ENCODE results near the gene SGMS2.
"Not testable (repeated sequence)": the region's sequence is repeated elsewhere in the genome, so short reads cannot be mapped to it uniquely, and the experiment has no call there.

Gene SGMS2

DNA sequence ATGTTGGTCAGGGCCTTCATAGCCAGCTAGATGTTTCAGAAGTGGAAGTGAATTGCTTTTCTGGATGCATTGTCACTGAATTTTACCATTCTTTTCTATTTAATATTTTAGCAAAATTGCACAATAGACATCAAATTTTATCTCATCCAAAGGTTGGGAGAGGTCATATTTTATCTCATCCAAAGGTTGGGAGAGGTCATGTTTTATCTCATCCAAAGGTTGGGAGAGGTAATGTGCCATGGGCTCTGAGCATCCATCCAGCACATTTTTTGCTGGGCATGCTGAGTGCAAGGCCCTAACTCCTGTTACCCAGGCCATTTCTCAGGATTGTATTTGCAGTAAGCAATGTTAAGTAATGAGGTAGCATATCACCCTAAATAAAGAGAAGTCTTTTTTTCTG lies 91.9 kb downstream of the SGMS2 start:
- DNase-seq = no peak

DNA sequence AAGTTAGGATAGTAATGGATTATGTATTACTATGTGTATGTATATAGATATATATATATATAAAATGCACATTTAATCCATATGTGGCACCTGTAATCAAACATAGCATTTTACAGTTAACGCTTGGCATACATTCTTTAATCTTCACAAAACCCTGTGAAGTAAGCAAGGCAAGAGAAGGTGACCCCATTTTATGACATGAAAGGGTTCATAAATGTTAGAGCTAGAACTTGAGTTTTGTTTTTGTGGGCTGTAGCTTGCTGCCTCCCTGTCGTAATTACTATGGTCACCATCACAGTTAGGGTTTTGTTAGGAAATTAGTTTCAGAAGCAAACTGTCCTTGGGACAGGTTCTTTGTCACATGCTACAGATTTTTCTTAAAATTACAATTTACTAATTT lies 92.8 kb downstream of the SGMS2 start:
- DNase-seq = no peak

DNA sequence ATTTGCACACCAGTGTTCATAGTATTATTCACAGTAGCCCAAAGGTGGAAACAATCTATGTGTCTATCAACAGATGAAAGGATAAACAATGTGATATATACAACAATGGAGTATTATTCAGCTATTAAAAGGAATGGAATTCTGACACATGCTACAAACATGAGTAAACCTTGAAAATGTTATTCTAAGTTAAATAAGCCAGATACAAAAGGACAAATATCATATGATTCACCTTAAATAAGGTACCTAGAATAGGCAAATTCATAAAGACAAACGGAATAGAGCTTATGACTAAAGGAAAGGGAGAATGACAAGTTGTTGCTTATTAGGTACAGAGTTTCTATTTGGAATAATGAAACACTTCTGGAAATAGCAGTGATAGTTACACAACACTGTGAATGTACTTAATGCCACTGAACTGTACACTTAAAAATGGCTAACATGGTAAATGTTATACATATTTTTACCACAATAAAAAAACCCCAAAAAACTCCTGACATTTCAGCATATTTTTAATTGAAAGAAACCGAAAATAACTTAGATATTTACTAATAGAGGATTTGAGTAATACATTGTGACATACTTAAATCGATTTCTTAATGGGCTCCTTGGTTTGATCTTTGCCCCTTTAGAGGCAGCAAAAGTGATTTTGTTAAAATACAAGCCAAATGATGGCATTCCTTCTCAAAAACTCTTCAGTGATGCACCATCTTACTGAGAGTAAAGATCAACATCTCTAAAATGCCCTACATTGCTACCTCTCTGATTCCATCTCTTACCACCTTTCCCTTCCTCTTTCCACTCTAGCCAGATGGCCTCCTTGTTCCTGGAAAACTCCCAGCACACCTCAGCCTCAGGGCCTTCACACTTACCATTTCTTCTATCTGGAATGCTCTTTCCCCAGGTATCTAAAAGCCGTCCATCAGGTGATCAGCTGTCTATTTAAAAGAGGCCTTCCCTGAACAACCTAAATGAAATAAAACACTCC lies 98.0 kb downstream of the SGMS2 start:
- no peak for DNase-seq

DNA sequence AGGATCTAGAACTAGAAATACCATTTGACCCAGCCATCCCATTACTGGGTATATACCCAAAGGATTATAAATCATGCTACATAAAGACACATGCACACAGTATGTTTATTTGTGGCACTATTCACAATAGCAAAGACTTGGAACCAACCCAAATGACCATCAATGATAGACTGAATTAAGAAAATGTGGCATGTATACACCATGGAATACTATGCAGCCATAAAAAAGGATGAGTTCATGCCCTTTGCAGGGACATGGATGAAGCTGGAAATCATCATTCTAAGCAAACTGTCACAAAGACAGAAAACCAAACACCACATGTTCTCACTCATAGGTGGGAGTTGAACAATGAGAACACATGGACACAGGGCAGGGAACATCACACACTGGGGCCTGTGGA lies 101.0 kb downstream of the SGMS2 start:
- not testable (repeated sequence) for DNase-seq

DNA sequence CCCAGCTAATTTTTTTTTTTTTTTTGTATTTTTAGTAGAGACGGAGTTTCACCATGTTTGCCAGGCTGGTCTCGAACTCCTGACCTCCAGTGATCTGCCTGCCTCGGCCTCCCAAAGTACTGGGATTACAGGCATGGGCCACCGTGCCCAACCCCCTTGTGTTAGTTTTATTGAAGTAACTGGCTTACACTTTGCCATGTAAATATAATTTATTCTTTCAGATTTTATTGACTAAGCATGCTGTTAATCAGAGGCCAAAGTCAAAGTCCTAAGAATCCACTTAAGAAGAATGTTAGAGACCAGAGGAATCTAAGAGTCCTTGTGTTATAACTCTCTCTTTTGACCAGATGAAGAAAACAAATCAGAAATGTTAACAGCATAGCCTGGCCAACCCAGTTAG lies 102.1 kb downstream of the SGMS2 start:
- not testable (repeated sequence) for DNase-seq

DNA sequence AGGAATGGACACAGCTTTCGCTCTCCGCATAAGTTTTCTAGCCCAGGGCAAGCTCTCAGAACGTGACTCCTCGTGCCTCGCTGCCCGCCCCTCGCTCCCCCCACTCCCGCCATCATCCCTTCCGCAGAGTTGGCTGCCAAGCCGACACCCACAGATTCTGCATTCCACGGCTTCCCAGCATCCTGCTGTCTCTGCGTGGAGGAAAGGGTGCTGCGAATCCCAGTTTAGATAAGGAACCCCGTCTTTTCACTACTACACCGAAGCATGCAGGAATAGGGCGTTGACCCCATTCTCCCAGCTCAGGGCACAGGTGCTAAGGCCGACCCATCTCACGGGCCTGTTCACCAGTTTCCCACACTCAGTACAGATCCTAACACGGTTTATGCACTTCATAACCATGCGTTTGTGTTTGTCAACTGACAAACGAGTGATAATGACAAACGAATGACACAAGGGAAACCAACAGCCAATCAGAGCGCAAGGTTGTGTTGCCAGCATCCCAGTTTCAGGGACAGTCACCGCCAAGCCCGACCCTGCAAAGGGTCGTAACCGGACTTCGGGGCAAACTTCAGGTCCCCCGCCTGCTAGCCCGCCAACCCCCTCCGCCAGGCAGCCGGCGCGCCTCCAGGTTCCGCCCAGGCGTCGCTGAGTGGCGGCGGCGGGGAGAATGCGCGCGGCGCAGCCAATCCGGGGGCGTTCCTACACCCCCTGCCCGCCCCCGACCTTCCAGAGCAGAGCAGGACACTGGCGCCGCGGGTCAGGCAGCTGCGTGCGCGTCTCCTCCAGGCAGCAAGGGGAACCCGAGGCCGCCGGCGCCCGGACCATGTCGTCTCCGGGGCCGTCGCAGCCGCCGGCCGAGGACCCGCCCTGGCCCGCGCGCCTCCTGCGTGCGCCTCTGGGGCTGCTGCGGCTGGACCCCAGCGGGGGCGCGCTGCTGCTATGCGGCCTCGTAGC lies 106.4 kb downstream of the SGMS2 start, which contains the start of gene CYP2U1:
TSS of gene CYP2U1 (plus strand) at position 729 of the 954 bp plus-strand sequence. CDS start at position 824, 95 bp downstream.
- DNase-seq = peak; percentile 87

DNA sequence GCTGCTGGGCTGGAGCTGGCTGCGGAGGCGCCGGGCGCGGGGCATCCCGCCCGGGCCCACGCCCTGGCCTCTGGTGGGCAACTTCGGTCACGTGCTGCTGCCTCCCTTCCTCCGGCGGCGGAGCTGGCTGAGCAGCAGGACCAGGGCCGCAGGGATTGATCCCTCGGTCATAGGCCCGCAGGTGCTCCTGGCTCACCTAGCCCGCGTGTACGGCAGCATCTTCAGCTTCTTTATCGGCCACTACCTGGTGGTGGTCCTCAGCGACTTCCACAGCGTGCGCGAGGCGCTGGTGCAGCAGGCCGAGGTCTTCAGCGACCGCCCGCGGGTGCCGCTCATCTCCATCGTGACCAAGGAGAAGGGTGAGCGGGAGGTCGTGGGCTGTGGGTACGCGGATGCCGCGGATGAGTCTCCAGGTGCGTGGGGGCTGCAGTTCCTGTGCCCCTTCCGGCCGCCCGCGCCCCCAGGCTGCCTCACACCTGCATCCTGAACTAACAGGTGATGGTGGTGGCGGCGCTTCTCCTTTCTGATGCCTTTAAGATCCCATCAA lies 107.1 kb downstream of the SGMS2 start:
- DNase-seq = peak; percentile 48

DNA sequence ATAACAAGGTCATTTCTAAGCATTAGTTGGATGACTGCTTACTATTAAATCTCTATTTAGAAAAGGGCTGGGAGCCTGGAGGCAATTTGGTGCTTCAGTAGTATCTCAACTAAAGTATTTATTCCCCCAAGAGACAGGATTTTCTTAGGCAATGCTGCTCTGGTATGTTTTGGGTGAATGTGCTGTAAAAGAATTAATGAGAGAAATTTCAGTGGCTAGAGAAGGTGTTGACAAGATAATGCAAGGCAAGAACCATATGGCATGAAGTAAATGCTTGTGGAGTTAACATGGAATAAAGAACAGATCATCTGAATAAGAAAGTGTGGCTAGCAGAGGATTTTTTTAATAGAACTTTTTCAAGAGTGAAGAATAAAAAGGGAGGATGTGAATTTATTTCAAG lies 110.5 kb downstream of the SGMS2 start:
- no peak for DNase-seq

DNA sequence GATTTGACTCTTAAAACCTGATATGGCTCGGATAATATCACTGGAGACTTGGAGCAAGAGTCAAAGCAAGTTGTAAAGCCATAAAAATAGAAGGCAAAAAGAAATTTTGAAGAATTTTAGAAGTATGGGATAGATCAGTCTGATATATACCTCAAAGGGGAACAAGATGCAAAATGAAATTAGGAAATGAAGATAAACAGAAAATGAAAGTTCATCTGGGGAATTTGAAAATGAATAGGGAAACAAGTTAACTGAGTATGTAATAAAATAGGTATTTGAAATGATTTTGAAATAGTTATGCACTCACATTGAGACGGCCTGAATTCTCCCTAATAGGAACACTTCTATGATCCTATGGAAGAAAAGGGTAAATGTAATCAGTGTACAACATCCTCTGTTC lies 112.3 kb downstream of the SGMS2 start:
- no peak for DNase-seq

DNA sequence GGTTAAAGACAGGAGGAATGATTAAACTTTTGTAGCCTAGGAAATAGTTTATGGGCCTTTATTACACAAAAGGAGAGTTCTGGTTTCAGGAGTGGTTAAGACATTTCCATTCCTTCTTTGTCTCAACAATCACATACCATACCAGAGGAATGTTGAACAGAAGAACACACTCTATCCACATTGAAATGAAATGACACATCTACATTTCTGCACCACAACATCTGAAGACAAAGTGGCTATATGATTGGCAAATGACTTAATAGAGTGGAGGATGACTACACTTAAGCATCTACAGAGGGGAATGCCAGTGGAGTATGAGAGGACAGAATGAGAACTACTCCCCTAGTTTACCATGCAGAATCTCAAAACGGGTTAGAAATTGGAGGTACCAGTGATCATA lies 114.6 kb downstream of the SGMS2 start:
- DNase-seq = no peak

DNA sequence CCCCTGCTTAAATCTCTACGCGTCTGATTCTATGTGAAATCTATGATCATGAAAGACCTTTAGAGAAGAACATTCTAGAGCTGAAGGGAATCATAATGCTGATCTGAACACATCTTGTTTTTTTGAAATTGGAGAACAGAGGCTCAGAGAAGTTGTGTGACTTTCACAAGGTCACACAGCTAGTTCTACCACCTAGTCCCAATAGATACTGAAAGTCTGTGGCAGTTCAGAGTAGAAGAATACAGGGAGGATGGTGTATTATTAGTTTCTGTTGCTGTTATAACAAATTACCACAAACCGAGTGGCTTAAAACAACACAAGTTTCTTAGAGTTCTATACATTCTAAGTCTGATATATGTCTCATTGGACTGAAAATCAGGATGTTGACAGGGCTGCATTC lies 121.1 kb downstream of the SGMS2 start:
- DNase-seq = no peak

DNA sequence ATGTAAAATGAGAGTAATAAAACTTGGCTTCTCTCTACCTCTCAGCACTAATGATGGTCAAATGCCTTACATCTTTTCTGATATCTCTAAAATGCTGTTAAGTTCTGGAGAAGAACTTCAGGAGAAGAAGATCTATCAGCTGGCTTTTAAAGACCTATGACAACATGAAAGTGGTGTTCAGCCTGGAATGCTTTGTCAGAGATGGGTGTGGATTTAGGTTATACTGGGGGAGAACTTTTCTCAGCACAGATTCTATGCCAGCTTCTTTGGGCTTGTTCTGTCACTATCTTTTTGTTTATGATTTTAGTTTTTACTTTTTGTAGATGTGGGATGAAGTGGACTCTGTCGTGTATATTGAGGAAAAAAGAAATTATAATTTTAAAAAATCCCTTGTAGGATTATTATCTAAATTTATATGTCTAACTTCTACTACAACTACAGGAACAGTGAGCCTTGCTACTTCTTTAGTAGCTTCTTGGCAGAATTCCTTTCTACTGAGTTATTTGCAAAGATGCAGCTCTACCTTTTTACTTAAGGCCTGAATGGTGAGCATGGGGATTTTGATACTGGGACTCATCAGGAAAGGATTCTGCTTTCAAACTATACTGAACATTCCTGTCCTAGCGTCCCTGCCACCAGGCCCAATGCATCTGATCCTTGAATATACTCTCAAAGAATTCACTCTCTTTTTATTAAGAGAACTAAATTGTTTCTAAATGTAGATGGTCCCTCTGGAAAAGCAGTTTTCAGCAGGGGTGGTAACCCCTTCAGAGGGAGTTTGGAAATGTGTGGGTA lies 126.2 kb downstream of the SGMS2 start:
- no peak for DNase-seq

DNA sequence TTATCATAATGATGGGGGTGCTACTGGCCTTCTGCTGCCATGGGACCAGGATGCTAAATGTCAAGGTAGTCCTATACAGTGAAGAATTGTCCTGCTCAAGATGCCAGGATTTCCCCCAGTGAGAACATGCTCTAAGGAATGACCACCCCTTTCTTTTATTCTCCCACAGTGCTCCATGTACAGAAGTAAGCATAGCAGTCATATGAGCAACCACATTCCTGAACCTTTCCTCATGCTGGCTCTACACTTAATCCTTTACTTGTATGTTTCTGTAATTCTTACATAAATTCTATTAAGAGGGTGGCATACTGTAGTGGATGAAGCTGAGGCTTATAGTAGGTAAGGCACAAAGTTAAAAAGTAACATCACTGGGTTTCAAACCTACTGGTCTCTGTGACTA lies 126.8 kb downstream of the SGMS2 start:
- no peak for DNase-seq

DNA sequence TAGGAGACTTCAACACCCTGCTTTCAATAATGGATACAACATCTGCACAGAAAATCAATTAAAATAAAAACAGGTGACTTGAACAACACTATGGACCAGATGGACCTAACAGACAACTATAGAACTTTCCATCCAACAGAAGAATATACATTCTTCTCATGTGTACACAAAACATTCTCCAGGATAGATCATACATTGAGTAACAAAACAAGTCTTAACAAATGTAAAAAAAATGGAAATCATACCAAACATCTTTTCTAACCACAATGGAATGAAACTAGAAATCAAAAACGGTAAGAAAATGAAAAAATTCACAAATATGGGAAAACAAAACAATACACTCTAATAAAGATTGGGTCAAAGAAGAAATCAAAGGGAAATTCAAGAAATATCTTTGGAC lies 131.3 kb downstream of the SGMS2 start:
- DNase-seq = no peak
